DND-41 (cell line): ENCODE results near the gene PANX3.

Experiments
- CTCF ChIP-seq: IDR thresholded peaks from 2 replicates; pipeline ENCODE4 v1.5.1; 2012; ENCODE audit warnings: borderline replicate concordance, low read length, moderate library complexity, mild to moderate bottlenecking; ENCODE audit not compliant: poor library complexity, severe bottlenecking; ENCODE audit errors: extremely low read depth
- EZH2 ChIP-seq: IDR thresholded peaks from 3 replicates; pipeline ENCODE4 v1.6.1; 2012; ENCODE audit warnings: borderline replicate concordance, low read depth, mild to moderate bottlenecking, moderate library complexity, low read length, inconsistent platforms; ENCODE audit not compliant: severe bottlenecking

GRCh38 chr11:124591430-124591829 lies 19.8 kb upstream of the PANX3 start:
- TF ChIP-seq CTCF: no peak
- TF ChIP-seq EZH2: no peak
